Ovary (tissue), 9 donors: Measurements from ENCODE around the gene FOXP3. TPM values are rescaled to one million over a fixed set of nuclear protein-coding genes. Genes with fewer than 3 reads are reported as not detected.
A peak's percentile ranks its signal among the peaks of the same experiment; 100 is the strongest.

Experiments used
- DNase-seq, 5 donors: peaks; one replicate each; pipeline ENCODE4 v3.0.0-alpha.2; 2019 to 2020
- H3K27ac ChIP-seq, 2 donors: fragments of 200-600 bp; one replicate each; pipeline versions ENCODE4 v1.5.1 to v1.8.0; 2019 to 2022
- H3K27me3 ChIP-seq: fragments of 200-600 bp; one replicate; pipeline ENCODE4 v1.8.0; 2022
- H3K36me3 ChIP-seq: fragments of 200-600 bp; sonication (generic); one replicate; pipeline ENCODE4 v1.5.1; 2019
- H3K4me1 ChIP-seq: one replicate; pipeline ENCODE4 v1.8.1; 2013; ENCODE audit warnings: mild to moderate bottlenecking, moderate library complexity; ENCODE audit not compliant: insufficient read depth
- H3K4me3 ChIP-seq: fragments of 200-600 bp; sonication (generic); one replicate; pipeline ENCODE4 v1.5.1; 2017
- H3K9me3 ChIP-seq, 2 donors: fragments of 200-600 bp in 1 of 2; sonication (generic) in 1 of 2; one replicate each; pipeline versions ENCODE4 v1.5.1 to v1.8.1; 2013 to 2019; ENCODE audit warnings: mild to moderate bottlenecking in 1 of 2, moderate library complexity in 1 of 2
- EP300 ChIP-seq: sonication (generic); formaldehyde crosslinking; IDR thresholded peaks from one replicate; pipeline ENCODE4 v1.6.1; 2017; ENCODE audit warnings: antibody characterized with exemption
- POLR2A ChIP-seq: fragments of 450-650 bp; IDR thresholded peaks from one replicate; pipeline ENCODE4 v1.6.1; 2017; ENCODE audit warnings: antibody characterized with exemption, mild to moderate bottlenecking, moderate library complexity
- WGBS, 3 donors: extraction: QIAGEN DNeasy Blood & Tissue Kit in 1 of 3; methylation state at CpG; one replicate each; pipeline versions ENCODE4 v1.1.5 to v1.1.7; 2013 to 2017; 5-methylcytosine and 5-hydroxymethylcytosine counted together
- intact Hi-C, 4 donors: fragments of 100-400 bp; cut with DNase I; formaldehyde crosslinking; loops; one replicate each; pipeline versions ENCODE4 v1.11.0 to v1.15.1; 2022 to 2023
- polyA plus RNA-seq, 2 donors: library from polyadenylated mRNA; stranded (reverse); fragments of 200-250 nt in 1 of 2; fragments of 350-450 nt in 1 of 2; fragmentation: Illumina TruSeq in 1 of 2; extraction: RNeasy Lipid Tissue Mini Kit (QIAGEN cat#74804) in 1 of 2; gene quantifications; one replicate each; pipeline ENCODE4 v1.2.3, GENCODE V29; 2013 to 2014
- total RNA-seq, 7 donors: library from RNA; depleted of rRNA in 2 of 7; stranded (reverse); fragments of >200 nt in 2 of 7; fragmentation: NEBNext Ultra II Directional in 3 of 7; extraction: Animal tissue kit (Norgen Biotek cat#: 25700) in 3 of 7; gene quantifications; one replicate each; pipeline versions ENCODE4 v1.1.0 to v1.2.4, GENCODE V29; 2016 to 2023
- TF ChIP-seq, protein P1 (sequence below), 3 donors: fragments of 450-650 bp in 2 of 3; fragments of 200-600 bp in 1 of 3; IDR thresholded peaks; one replicate each; pipeline versions ENCODE4 v1.5.1 to v1.8.0; 2016 to 2022; ENCODE audit warnings: antibody characterized with exemption in 3 of 3, mild to moderate bottlenecking in 1 of 3
- donor health status: DM: no; HTN: no; CAD: no; lungs with moderate emphysema.
- donor health status: DM: no; HTN: no; CAD: no.
- donor health status: Bipolar disorder and iron deficiency.
- donor health status: DM: yes; HTN: yes; CAD: no.
- donor health status: DM: no; HTN: no; CAD: no.
- donor health status: DM: yes; HTN: yes; CAD: no.

Gene FOXP3
- total and polyA plus RNA-seq, 9 donors, result 0.10 to 0.60 (median 0.27) TPM; not detected in 3

- Histone ChIP-seq H3K27me3 (no peaks in the 10 kb centered on the region), H3K4me3 (no peak overlapping the region), H3K4me1 (peaks cover 8% of the 10 kb centered on the region), H3K9me3 (no peaks in the 10 kb centered on the region), H3K36me3 (no peaks in the 10 kb centered on the region), H3K27ac (no peak overlapping the region)
- WGBS, 3 donors, result 78 to 87% (median 85%) methylated on average over 8 of the region's 8 CpGs
- TF ChIP-seq EP300 (no peak), POLR2A (no peak)
- TF ChIP-seq, protein P1, sequence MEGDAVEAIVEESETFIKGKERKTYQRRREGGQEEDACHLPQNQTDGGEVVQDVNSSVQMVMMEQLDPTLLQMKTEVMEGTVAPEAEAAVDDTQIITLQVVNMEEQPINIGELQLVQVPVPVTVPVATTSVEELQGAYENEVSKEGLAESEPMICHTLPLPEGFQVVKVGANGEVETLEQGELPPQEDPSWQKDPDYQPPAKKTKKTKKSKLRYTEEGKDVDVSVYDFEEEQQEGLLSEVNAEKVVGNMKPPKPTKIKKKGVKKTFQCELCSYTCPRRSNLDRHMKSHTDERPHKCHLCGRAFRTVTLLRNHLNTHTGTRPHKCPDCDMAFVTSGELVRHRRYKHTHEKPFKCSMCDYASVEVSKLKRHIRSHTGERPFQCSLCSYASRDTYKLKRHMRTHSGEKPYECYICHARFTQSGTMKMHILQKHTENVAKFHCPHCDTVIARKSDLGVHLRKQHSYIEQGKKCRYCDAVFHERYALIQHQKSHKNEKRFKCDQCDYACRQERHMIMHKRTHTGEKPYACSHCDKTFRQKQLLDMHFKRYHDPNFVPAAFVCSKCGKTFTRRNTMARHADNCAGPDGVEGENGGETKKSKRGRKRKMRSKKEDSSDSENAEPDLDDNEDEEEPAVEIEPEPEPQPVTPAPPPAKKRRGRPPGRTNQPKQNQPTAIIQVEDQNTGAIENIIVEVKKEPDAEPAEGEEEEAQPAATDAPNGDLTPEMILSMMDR (IDR thresholded peaks at IDR 0.05), result no peak
- no peak for DNase-seq
- intact Hi-C loops, result no loop called here
Observed at GRCh38 chrX:49273181-49273727, 8.7 kb upstream of the FOXP3 start.

GRCh38 chrX:49272421-49272820 lies 7.9 kb upstream of the FOXP3 start:
- H3K27me3 ChIP-seq, result no peaks in the 10 kb centered on the region
- TF ChIP-seq POLR2A (no peak), EP300 (no peak)
- TF ChIP-seq, protein P1 (IDR thresholded peaks at IDR 0.05), result no peak
- peak in 1 of 5 donors; percentile 1 for DNase-seq
- intact Hi-C loops, result no loop called here
- no peak overlapping the region for H3K4me3 ChIP-seq
- peaks cover 8% of the 10 kb centered on the region for H3K4me1 ChIP-seq
- 45 to 60% (median 49%) methylated on average over 6 of the region's 6 CpGs for WGBS, 3 donors
- no peaks in the 10 kb centered on the region for H3K36me3 ChIP-seq
- H3K27ac ChIP-seq, result no peak overlapping the region
- no peaks in the 10 kb centered on the region for H3K9me3 ChIP-seq

DNA sequence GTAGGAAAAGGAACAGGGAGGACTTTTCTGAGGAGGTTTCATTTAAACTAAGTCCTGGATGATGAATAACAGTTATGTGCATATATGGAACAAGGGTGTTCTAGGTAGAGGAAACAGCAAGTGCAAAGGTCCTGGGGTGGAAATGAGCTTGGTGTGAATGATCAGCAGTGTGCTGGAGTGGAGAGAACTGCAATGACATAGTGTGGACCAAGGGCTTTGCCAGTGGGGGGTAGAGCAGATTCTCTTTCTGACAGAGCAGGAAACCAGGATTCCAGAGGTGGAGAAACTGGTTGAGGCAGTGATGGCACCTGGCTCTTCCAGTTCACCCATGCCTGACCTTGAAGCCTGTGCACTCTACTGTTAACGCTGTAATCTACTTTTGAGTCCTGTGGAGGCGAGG lies 6.8 kb upstream of the FOXP3 start:
- no peak overlapping the region for H3K27ac ChIP-seq
- 50 to 77% (median 53%) methylated on average over 2 of the region's 2 CpGs for WGBS, 3 donors
- intact Hi-C loops, result no loop called here
- H3K27me3 ChIP-seq, result no peaks in the 10 kb centered on the region
- DNase-seq, result peak in 2 of 5 donors; percentile 10 to 13
- H3K36me3 ChIP-seq, result no peaks in the 10 kb centered on the region
- H3K4me1 ChIP-seq, result peaks cover 6% of the 10 kb centered on the region
- no peaks in the 10 kb centered on the region for H3K9me3 ChIP-seq
- TF ChIP-seq, protein P1 (IDR thresholded peaks at IDR 0.05), result no peak
- no peak for TF ChIP-seq EP300
- TF ChIP-seq POLR2A, result no peak
- H3K4me3 ChIP-seq, result no peak overlapping the region

GRCh38 chrX:49270249-49270921 lies 5.9 kb upstream of the FOXP3 start:
- peak overlapping the region; percentile 53 for H3K4me3 ChIP-seq
- peaks cover 6% of the 10 kb centered on the region for H3K4me1 ChIP-seq
- peak in 2 of 5 donors; percentile 46 to 51 for DNase-seq
- intact Hi-C loops, result no loop called here
- 56 to 77% (median 61%) methylated on average over 39 to 66 of the region's 66 CpGs for WGBS, 3 donors
- H3K36me3 ChIP-seq, result no peaks in the 10 kb centered on the region
- H3K9me3 ChIP-seq, result no peaks in the 10 kb centered on the region
- H3K27me3 ChIP-seq, result no peaks in the 10 kb centered on the region
- TF ChIP-seq, protein P1 (IDR thresholded peaks at IDR 0.05), result no peak
- TF ChIP-seq POLR2A, result no peak
- no peak for TF ChIP-seq EP300
- H3K27ac ChIP-seq, result peak overlapping the region; percentile 95 to 99
